Measurements from ENCODE around the gene YIF1A. TPM values are rescaled to one million over a fixed set of nuclear protein-coding genes. Genes with fewer than 3 reads are reported as not detected.

The YIF1A gene
- total RNA-seq, 1 donor from 2014 or later: 48.0 TPM

DNA sequence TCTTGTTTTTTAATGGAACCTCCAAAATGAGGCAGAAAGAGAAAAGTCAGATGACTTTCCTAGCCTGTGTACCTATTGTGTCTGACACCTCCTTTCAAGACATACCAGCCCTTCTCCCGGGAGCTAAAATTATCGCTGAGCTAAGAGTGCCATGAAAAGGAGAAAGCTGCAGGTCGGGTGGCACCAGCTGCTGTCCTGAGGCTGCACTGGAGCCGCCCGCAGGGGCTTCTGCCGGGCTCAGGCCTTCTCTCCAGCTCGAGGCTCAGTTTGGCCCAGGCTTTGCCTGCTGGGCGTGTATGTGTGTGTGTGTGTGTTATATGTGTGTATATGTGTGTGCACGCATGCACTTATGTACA, 48.2 kb downstream of the YIF1A start:
- H3K36me3 Mint-ChIP-seq (ENCODE audit: low read depth, unreplicated experiment): peaks cover 34% of the 10 kb centered on the region
- peak overlapping the region; percentile 42 for H3K27ac Mint-ChIP-seq (ENCODE audit: unreplicated experiment)
- no peak for DNase-seq (ENCODE audit: low spot score)
- TF ChIP-seq, protein P1, sequence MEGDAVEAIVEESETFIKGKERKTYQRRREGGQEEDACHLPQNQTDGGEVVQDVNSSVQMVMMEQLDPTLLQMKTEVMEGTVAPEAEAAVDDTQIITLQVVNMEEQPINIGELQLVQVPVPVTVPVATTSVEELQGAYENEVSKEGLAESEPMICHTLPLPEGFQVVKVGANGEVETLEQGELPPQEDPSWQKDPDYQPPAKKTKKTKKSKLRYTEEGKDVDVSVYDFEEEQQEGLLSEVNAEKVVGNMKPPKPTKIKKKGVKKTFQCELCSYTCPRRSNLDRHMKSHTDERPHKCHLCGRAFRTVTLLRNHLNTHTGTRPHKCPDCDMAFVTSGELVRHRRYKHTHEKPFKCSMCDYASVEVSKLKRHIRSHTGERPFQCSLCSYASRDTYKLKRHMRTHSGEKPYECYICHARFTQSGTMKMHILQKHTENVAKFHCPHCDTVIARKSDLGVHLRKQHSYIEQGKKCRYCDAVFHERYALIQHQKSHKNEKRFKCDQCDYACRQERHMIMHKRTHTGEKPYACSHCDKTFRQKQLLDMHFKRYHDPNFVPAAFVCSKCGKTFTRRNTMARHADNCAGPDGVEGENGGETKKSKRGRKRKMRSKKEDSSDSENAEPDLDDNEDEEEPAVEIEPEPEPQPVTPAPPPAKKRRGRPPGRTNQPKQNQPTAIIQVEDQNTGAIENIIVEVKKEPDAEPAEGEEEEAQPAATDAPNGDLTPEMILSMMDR (IDR thresholded peaks at IDR 0.05; ENCODE audit: unreplicated experiment): no peak
- H3K4me3 Mint-ChIP-seq (ENCODE audit: unreplicated experiment): peak overlapping the region; percentile 47
- peaks cover 11% of the 10 kb centered on the region for H3K27me3 Mint-ChIP-seq (ENCODE audit: unreplicated experiment)
- no peaks in the 10 kb centered on the region for H3K4me1 Mint-ChIP-seq (ENCODE audit: unreplicated experiment)
- no peaks in the 10 kb centered on the region for H3K9me3 Mint-ChIP-seq (ENCODE audit: unreplicated experiment)

DNA sequence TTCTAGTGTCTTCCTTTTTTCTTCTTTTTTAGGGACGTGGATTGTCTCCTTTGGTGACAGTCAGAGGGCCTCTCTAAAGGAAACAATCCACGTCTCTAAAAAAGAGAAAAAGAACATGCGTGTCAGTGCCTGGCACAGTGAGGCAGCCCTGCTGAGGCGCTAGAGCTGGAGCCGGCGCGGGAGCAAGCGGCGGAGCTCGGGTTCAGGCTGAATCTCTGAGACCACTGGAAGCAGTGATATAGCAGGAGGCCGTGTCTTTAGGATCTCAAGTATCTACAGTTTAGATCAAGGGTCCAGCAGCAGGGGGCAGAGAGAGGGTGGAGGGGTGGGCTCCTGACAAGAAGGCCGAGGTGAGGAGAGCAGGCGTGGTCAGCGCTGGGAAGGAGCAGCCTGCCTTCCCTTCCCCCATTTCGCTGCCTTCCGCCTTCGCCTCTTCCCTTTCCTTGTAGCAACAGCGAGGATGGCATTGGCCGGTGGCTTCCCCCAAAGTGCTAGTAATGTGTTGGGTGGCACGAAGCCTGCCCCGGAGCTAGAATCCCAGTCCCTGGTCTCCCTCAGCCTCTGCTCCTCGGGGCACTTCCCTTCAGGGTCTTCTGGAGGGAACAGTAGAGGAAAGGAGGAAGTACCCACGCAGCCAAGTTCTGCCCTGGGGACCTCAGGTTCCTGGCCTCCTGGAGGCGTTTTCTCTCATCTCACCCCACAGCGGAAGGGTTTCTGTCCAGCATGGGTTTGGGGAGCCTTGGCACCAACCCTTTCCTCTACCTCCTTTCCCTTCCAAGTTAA, 48.8 kb downstream of the YIF1A start:
- no peak for DNase-seq (ENCODE audit: low spot score)
- peak overlapping the region; percentile 42 for H3K27ac Mint-ChIP-seq (ENCODE audit: unreplicated experiment)
- TF ChIP-seq, protein P1 (IDR thresholded peaks at IDR 0.05; ENCODE audit: unreplicated experiment): no peak
- peaks cover 40% of the 10 kb centered on the region for H3K36me3 Mint-ChIP-seq (ENCODE audit: low read depth, unreplicated experiment)
- no peaks in the 10 kb centered on the region for H3K4me1 Mint-ChIP-seq (ENCODE audit: unreplicated experiment)
- H3K4me3 Mint-ChIP-seq (ENCODE audit: unreplicated experiment): no peak overlapping the region
- no peaks in the 10 kb centered on the region for H3K9me3 Mint-ChIP-seq (ENCODE audit: unreplicated experiment)
- H3K27me3 Mint-ChIP-seq (ENCODE audit: unreplicated experiment): peaks cover 11% of the 10 kb centered on the region

DNA sequence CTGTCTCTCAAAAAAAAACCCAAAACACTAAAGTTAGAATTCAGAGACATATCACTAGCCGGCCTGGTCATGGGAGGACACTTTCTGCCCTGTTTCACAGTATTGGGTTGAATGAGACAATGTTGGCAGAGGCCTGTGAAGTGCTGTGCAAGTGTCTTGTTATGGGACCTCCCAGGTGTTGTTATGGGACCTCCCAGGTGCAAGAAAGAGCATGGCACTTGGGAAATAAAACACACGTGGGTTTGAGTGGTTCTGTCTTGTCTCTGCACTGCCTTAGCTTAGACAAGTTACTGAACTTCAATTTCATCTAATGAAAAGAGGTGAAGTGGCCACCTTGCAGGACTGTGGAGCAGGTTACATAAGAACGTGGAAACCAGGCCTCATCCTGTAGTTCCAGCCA, 49.4 kb downstream of the YIF1A start:
- peaks cover 42% of the 10 kb centered on the region for H3K36me3 Mint-ChIP-seq (ENCODE audit: low read depth, unreplicated experiment)
- TF ChIP-seq, protein P1 (IDR thresholded peaks at IDR 0.05; ENCODE audit: unreplicated experiment): no peak
- H3K9me3 Mint-ChIP-seq (ENCODE audit: unreplicated experiment): no peaks in the 10 kb centered on the region
- H3K27me3 Mint-ChIP-seq (ENCODE audit: unreplicated experiment): peaks cover 11% of the 10 kb centered on the region
- no peak overlapping the region for H3K4me3 Mint-ChIP-seq (ENCODE audit: unreplicated experiment)
- H3K27ac Mint-ChIP-seq (ENCODE audit: unreplicated experiment): no peak overlapping the region
- H3K4me1 Mint-ChIP-seq (ENCODE audit: unreplicated experiment): no peaks in the 10 kb centered on the region
- no peak for DNase-seq (ENCODE audit: low spot score)

DNA sequence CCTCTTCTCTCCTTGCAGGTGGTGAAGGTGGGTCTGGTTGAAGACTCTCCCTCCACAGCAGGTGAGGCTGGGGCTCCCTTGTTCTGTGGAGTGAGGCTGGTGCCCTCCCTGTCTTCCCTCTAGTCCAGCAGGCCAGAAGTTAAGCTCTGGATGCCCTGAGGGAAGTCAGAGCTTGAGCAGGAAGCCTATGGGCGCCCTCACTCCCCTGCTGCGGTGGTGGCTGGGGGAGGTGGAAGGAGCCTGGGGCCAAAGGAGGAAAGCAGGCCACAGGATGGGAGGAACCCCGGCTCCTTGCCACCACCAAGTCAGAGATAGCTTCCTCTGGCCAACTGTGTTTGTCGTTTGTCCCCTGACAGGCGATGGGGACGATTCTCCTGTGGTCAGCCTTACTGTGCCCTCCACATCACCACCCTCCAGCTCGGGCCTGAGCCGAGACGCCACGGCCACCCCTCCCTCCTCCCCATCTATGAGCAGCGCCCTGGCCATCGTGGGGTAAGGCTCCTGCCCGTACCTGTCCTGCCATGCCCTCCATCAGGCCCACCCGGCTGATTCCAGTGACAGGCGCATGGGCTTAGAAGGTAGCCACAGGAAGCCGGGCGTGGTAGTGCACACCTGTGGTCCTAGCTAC, 50.0 kb downstream of the YIF1A start:
- Mint-ChIP-seq H3K27me3 (ENCODE audit: unreplicated experiment) (peaks cover 11% of the 10 kb centered on the region), H3K4me3 (ENCODE audit: unreplicated experiment) (no peak overlapping the region), H3K4me1 (ENCODE audit: unreplicated experiment) (no peaks in the 10 kb centered on the region), H3K9me3 (ENCODE audit: unreplicated experiment) (no peaks in the 10 kb centered on the region), H3K27ac (ENCODE audit: unreplicated experiment) (no peak overlapping the region), H3K36me3 (ENCODE audit: low read depth, unreplicated experiment) (peaks cover 44% of the 10 kb centered on the region)
- DNase-seq (ENCODE audit: low spot score): no peak
- TF ChIP-seq, protein P1 (IDR thresholded peaks at IDR 0.05; ENCODE audit: unreplicated experiment): no peak

DNA sequence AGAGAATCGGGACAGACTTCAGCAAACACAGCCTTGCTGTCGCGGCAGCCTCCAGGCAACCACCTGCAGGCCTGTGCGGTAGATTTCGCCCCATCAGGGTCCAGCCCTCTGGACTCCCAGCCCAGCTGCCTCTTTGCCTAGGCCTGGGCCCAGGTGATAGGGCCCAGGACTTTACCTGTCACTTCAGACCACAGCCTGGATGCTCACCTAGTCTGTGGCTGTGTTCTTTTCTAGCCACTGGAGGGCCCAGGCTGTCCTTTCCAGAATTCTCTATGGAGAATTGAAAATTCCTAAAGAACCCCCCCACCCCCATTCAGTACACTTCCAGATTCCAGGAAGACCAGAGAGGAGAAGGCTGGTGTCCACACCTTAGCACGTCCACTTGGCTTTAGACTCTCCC, 51.1 kb downstream of the YIF1A start:
- peaks cover 51% of the 10 kb centered on the region for H3K36me3 Mint-ChIP-seq (ENCODE audit: low read depth, unreplicated experiment)
- no peaks in the 10 kb centered on the region for H3K9me3 Mint-ChIP-seq (ENCODE audit: unreplicated experiment)
- DNase-seq (ENCODE audit: low spot score): no peak
- H3K27ac Mint-ChIP-seq (ENCODE audit: unreplicated experiment): no peak overlapping the region
- no peak overlapping the region for H3K4me3 Mint-ChIP-seq (ENCODE audit: unreplicated experiment)
- H3K27me3 Mint-ChIP-seq (ENCODE audit: unreplicated experiment): peaks cover 12% of the 10 kb centered on the region
- H3K4me1 Mint-ChIP-seq (ENCODE audit: unreplicated experiment): no peaks in the 10 kb centered on the region
- TF ChIP-seq, protein P1 (IDR thresholded peaks at IDR 0.05; ENCODE audit: unreplicated experiment): no peak
